Brain microvascular endothelial cell (primary cell): Measurements from ENCODE around the gene PYCR2.
A peak's percentile ranks its signal among the peaks of the same experiment; 100 is the strongest.
"Not testable (repeated sequence)": the region's sequence is repeated elsewhere in the genome, so short reads cannot be mapped to it uniquely, and the experiment has no call there.

ENCODE experiments used
- DNase-seq: peaks from one replicate; pipeline ENCODE4 v3.0.0-alpha.2; 2020
- H3K27ac ChIP-seq: fragments of 250-450 bp; sonication (Bioruptor Pico); 2 replicates; pipeline ENCODE4 v1.5.1; 2020; ENCODE audit warnings: mild to moderate bottlenecking, moderate library complexity
- H3K27me3 ChIP-seq: fragments of 250-450 bp; sonication (Bioruptor Pico); replicated peaks from 2 replicates; pipeline ENCODE4 v1.5.1; 2020; ENCODE audit warnings: mild to moderate bottlenecking
- H3K36me3 ChIP-seq: fragments of 250-450 bp; sonication (Bioruptor Pico); replicated peaks from 2 replicates; pipeline ENCODE4 v1.5.1; 2020; ENCODE audit warnings: mild to moderate bottlenecking
- H3K4me3 ChIP-seq: 2 replicates; pipeline ENCODE4 v1.5.1; 2011; ENCODE audit warnings: low read depth, mild to moderate bottlenecking, control low read depth, low read length, moderate library complexity
- CTCF ChIP-seq: IDR thresholded peaks from 2 replicates; pipeline ENCODE4 v1.5.1; 2011; ENCODE audit warnings: low read depth, mild to moderate bottlenecking, moderate library complexity, low read length, control low read depth, inconsistent platforms; ENCODE audit errors: missing control alignments
- in situ Hi-C: cut with HindIII; loops from 2 replicates; pipeline ENCODE4 v1.10.0; 2017; ENCODE audit warnings: low sequenced_read_pairs, low pct_ligation_motif_present

PYCR2 gene

GRCh38 chr1:225940385-225941151, 16.5 kb upstream of the PYCR2 start:
- no peak for DNase-seq
- Histone ChIP-seq H3K27ac (no peak overlapping the region), H3K27me3 (no peaks in the 10 kb centered on the region), H3K36me3 (no peaks in the 10 kb centered on the region), H3K4me3 (no peak overlapping the region)
- TF ChIP-seq CTCF: no peak
- in situ Hi-C loops: no loop called here

GRCh38 chr1:225939939-225940310, 15.9 kb upstream of the PYCR2 start:
- H3K27ac ChIP-seq, in situ Hi-C loops, H3K27me3 ChIP-seq, DNase-seq, H3K4me3 ChIP-seq, H3K36me3 ChIP-seq: not testable (repeated sequence)

DNA sequence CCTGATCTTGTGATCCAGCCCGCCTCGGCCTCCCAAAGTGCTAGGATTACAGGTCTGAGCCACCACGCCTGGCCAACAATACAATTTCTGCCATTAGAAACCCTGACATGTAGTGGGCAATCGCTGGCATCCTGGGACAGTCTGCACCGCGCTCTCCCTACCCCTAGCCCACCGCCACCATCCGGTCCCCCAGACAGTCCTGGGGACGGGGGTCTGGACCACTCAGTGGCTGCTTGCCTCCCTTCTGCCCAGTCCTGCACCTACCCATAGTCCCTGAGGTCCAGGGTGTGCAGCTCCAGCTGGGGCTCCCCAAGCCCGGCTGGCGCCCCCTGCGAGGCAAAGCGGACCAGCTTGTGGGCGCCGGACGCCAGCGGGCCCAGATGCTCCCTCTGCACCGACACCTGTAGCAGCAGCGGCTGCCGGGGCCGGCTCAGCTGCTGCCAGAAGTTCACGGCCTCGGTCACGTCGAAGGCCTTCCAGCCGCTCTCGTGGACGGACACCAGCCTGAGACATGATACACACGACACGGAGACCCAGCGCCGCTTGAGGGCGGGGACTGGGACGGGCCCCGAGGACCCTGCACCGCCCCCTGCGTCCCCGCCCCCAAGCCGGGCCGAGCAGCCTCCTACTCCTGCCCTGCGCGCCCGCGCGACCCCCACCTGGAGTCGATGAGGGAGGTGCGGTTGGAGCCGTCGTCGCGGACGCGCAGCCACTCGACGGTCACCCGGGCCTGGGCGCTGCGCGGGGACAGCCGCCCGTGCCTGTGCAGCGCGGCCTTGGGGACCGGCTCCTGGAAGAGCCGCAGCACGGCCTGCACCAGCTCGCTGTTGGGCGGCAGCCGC, 15.3 kb upstream of the PYCR2 start:
- H3K4me3 ChIP-seq: peak overlapping the region; percentile 9
- DNase-seq, H3K27ac ChIP-seq, H3K36me3 ChIP-seq, H3K27me3 ChIP-seq, in situ Hi-C loops: not testable (repeated sequence)

DNA sequence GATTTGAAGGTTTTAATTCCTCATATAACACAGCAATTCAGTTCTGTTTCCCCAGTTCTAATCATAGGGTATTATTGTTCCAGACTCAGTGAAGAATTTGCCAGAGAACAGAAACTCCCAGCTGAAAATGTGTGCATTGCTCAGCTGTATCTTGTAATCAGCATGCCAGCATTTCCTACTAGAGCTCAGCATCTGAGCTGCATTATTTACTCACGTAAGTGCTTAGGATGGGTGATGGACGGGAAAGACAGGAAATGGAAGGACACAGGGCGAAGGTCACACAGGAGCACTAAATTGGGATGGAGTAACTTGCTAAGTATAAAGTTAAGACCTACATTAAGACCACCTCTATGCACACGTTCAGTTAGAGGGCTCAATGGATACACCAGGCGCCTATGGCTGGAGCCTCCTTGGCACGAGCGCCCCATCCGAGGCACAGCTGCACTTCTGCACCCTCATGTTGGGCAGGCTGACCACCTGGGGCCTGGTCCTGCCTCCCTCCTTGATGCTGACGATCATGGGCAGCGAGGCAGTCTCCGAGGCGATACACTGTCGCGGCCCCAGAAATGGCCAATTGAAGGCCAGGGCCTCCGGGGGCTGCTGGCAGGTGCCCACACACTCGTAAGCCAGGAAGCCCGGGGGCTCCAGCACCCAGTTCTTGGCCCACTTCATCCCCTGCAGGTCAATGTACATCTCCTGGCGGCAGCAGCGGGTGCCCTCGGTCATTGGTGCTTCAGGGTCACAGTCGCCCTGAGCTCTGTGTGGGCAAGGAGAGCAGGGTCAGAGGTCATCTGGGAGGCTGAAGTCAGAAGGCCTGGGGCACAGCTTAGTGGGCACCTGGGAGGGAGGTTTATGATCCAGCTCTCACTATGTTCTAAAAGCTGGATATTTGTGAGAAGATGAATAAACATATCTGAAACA, 13.3 kb upstream of the PYCR2 start:
- no peak for TF ChIP-seq CTCF
- no peak overlapping the region for H3K27ac ChIP-seq
- no peak for DNase-seq
- no peaks in the 10 kb centered on the region for H3K27me3 ChIP-seq
- H3K36me3 ChIP-seq: no peaks in the 10 kb centered on the region
- in situ Hi-C loops: no loop called here
- H3K4me3 ChIP-seq: no peak overlapping the region

DNA sequence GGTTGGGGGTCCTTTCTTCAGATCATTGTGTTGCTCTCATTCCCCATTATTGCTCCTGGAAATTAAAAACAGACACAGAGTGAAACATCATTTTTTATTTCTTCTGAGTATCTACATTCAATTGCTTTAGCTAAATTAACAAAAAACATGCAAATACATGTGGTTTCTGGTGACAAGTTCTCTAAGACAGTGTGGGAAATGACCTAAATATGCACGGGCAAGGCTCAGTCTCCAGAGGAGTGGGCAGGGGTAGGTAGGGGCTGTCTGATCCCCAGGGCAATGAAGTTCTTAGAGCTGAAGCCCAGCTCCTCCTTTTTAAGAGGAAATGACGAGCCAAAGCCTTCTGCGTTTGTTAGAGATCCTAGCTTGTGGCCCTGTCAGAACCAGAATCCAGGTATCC, 12.5 kb upstream of the PYCR2 start:
- in situ Hi-C loops: no loop called here
- Histone ChIP-seq H3K27ac (no peak overlapping the region), H3K36me3 (no peaks in the 10 kb centered on the region), H3K27me3 (no peaks in the 10 kb centered on the region), H3K4me3 (no peak overlapping the region)
- DNase-seq: no peak
- TF ChIP-seq CTCF: no peak

DNA sequence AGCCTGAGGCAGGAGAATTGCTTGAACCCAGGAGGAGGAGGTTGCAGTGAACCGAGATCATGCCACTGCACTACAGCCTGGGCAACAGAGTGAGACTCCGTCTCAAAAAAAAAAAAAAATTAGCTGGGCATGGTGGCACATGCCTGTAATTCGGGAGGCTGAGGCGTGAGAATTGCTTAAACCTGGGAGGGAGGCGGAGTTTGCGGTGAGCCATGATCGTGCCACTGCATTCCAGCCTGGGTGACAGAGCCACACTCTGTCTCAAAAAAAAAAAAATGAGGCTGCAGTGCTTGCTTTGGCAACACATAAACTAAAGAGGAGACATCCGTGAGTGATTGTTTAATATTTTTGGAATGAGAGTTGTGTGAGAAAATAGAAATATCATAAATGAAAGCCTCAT, 12.0 kb upstream of the PYCR2 start:
- in situ Hi-C loops, DNase-seq, H3K36me3 ChIP-seq, H3K27ac ChIP-seq, H3K4me3 ChIP-seq, H3K27me3 ChIP-seq: not testable (repeated sequence)

GRCh38 chr1:225934711-225935110, 10.7 kb upstream of the PYCR2 start:
- in situ Hi-C loops: no loop called here

More at GRCh38 chr1:225934711-225935110, 10.7 kb upstream of the PYCR2 start:
- no peak overlapping the region for H3K27ac ChIP-seq
- no peaks in the 10 kb centered on the region for H3K36me3 ChIP-seq
- no peak for DNase-seq
- no peaks in the 10 kb centered on the region for H3K27me3 ChIP-seq
- no peak overlapping the region for H3K4me3 ChIP-seq
- no peak for TF ChIP-seq CTCF
